Liver (tissue), 9 donors: Measurements from ENCODE around the gene WASL. TPM values are rescaled to one million over a fixed set of nuclear protein-coding genes. Genes with fewer than 3 reads are reported as not detected.

Experiments
- DNase-seq: peaks from one replicate; pipeline ENCODE4 v3.0.0-alpha.2; 2017; ENCODE audit warnings: low spot score
- H3K27ac ChIP-seq, 2 donors: one replicate each; pipeline ENCODE4 v1.7.0; 2013; ENCODE audit warnings: inconsistent platforms in 2 of 2, low read length in 2 of 2, control low read depth in 1 of 2, low read depth in 1 of 2, mild to moderate bottlenecking in 1 of 2
- H3K27me3 ChIP-seq, 4 donors: one replicate each; pipeline versions ENCODE4 v1.6.1 to v1.7.0; 2013; ENCODE audit warnings: low read length in 3 of 4, inconsistent platforms in 1 of 4, mild to moderate bottlenecking in 1 of 4, moderate library complexity in 1 of 4; ENCODE audit not compliant: control insufficient read depth in 4 of 4, insufficient read depth in 4 of 4
- H3K36me3 ChIP-seq, 4 donors: one replicate each; pipeline versions ENCODE4 v1.6.1 to v1.7.0; 2013; ENCODE audit warnings: low read length in 3 of 4, mild to moderate bottlenecking in 3 of 4, low read depth in 1 of 4, moderate library complexity in 1 of 4; ENCODE audit not compliant: control insufficient read depth in 4 of 4, insufficient read depth in 3 of 4
- H3K4me1 ChIP-seq, 4 donors: one replicate each; pipeline versions ENCODE4 v1.6.1 to v1.7.0; 2013; ENCODE audit warnings: low read length in 3 of 4, mild to moderate bottlenecking in 3 of 4, moderate library complexity in 1 of 4; ENCODE audit not compliant: control insufficient read depth in 4 of 4, insufficient read depth in 4 of 4
- H3K4me3 ChIP-seq, 3 donors: one replicate each; pipeline versions ENCODE4 v1.6.1 to v1.7.0; 2013; ENCODE audit warnings: low read length in 3 of 3, control low read depth in 1 of 3, low read depth in 1 of 3, mild to moderate bottlenecking in 1 of 3
- H3K9ac ChIP-seq, 2 donors: one replicate each; pipeline ENCODE4 v1.7.0; 2013; ENCODE audit warnings: low read length in 2 of 2, mild to moderate bottlenecking in 2 of 2, moderate library complexity in 2 of 2, control low read depth in 1 of 2, low read depth in 1 of 2
- H3K9me3 ChIP-seq, 4 donors: one replicate each; pipeline versions ENCODE4 v1.6.1 to v1.7.0; 2013; ENCODE audit warnings: low read length in 3 of 4; ENCODE audit not compliant: control insufficient read depth in 4 of 4
- ATF3 ChIP-seq: IDR thresholded peaks from 2 replicates; pipeline ENCODE4 v1.6.1; 2016; ENCODE audit warnings: antibody characterized with exemption
- CTCF ChIP-seq: fragments of 150-350 bp; IDR thresholded peaks from 2 replicates; pipeline ENCODE4 v1.5.1; 2017; ENCODE audit warnings: improper control_type of control experiment, low read depth, low read length; ENCODE audit not compliant: missing input control
- EGR1 ChIP-seq, 2 donors: IDR thresholded peaks; 2 replicates each; pipeline ENCODE4 v1.6.1; 2016 to 2018; ENCODE audit warnings: antibody characterized with exemption in 2 of 2, low read depth in 2 of 2
- FOXA1 ChIP-seq: IDR thresholded peaks from 2 replicates; pipeline ENCODE4 v1.6.1; 2016; ENCODE audit warnings: antibody characterized with exemption
- GABPA ChIP-seq, 2 donors: IDR thresholded peaks in 1 of 2; conservative IDR thresholded peaks in 1 of 2; 2 replicates each; pipeline ENCODE4 v1.6.1; 2016; ENCODE audit warnings: antibody characterized with exemption in 2 of 2, mild to moderate bottlenecking in 1 of 2, moderate library complexity in 1 of 2
- HNF4A ChIP-seq, 2 donors: conservative IDR thresholded peaks; 2 replicates each; pipeline ENCODE4 v1.6.1; 2016; ENCODE audit warnings: antibody characterized with exemption in 2 of 2, mild to moderate bottlenecking in 2 of 2
- HNF4G ChIP-seq: IDR thresholded peaks from 2 replicates; pipeline ENCODE4 v1.6.1; 2016; ENCODE audit warnings: antibody characterized with exemption
- JUND ChIP-seq, 2 donors: IDR thresholded peaks; 2 replicates each; pipeline ENCODE4 v1.6.1; 2016; ENCODE audit warnings: antibody characterized with exemption in 2 of 2
- MAX ChIP-seq: IDR thresholded peaks from 2 replicates; pipeline ENCODE4 v1.6.1; 2016; ENCODE audit warnings: antibody characterized with exemption
- NR2F2 ChIP-seq: IDR thresholded peaks from 2 replicates; pipeline ENCODE4 v1.6.1; 2016; ENCODE audit warnings: antibody characterized with exemption
- REST ChIP-seq: IDR thresholded peaks from 2 replicates; pipeline ENCODE4 v1.6.1; 2016; ENCODE audit warnings: antibody characterized with exemption, mild to moderate bottlenecking
- RXRA ChIP-seq, 2 donors: IDR thresholded peaks; 2 replicates each; pipeline ENCODE4 v1.6.1; 2017 to 2018; ENCODE audit warnings: antibody characterized with exemption in 2 of 2, mild to moderate bottlenecking in 1 of 2
- SP1 ChIP-seq: IDR thresholded peaks from 2 replicates; pipeline ENCODE4 v1.6.1; 2018; ENCODE audit warnings: antibody characterized with exemption, mild to moderate bottlenecking
- TAF1 ChIP-seq: conservative IDR thresholded peaks from 2 replicates; pipeline ENCODE4 v1.6.1; 2016; ENCODE audit warnings: antibody characterized with exemption, mild to moderate bottlenecking
- YY1 ChIP-seq: IDR thresholded peaks from 2 replicates; pipeline ENCODE4 v1.6.1; 2016; ENCODE audit warnings: antibody characterized with exemption, mild to moderate bottlenecking
- ZBTB33 ChIP-seq: IDR thresholded peaks from 2 replicates; pipeline ENCODE4 v1.6.1; 2016; ENCODE audit warnings: antibody characterized with exemption
- WGBS: extraction: QIAGEN DNeasy Blood & Tissue Kit; methylation state at CpG from one replicate; pipeline ENCODE4 v1.1.7; 2013; 5-methylcytosine and 5-hydroxymethylcytosine counted together
- polyA plus RNA-seq, 2 donors: library from polyadenylated mRNA; stranded (reverse) in 1 of 2; unstranded in 1 of 2; fragments of 200-250 nt in 1 of 2; fragments of >200 nt in 1 of 2; fragmentation: Nextera tagmentation in 1 of 2; extraction: Ambion mirVana in 1 of 2; gene quantifications; one replicate each; pipeline versions ENCODE4 v1.2.1 to v1.2.3, GENCODE V29; 2013 to 2015
- total RNA-seq, 2 donors: library from RNA; depleted of rRNA; stranded (reverse); fragments of >200 nt; gene quantifications; one replicate each; pipeline ENCODE4 v1.2.3, GENCODE V29; 2014
- donor health status: healthy.
- donor health status: healthy.
- donor health status: healthy.
- donor health status: healthy.
- donor health status: healthy.

The WASL gene
- total and polyA plus RNA-seq, 4 donors = 12.9 to 20.7 (median 18.1) TPM

GRCh38 chr7:123715198-123715597 is 33.6 kb downstream of the WASL start:
- Histone ChIP-seq H3K36me3 (no peaks in the 10 kb centered on the region), H3K4me1 (peaks cover 3 to 26% (median 8%) of the 10 kb centered on the region in 4 donors), H3K9me3 (no peaks in the 10 kb centered on the region), H3K9ac (no peak overlapping the region), H3K27me3 (no peaks in the 10 kb centered on the region), H3K27ac (no peak overlapping the region), H3K4me3 (no peak overlapping the region)
- 99% methylated on average over 2 of the region's 2 CpGs for WGBS
- no peak for TF ChIP-seq TAF1
- TF ChIP-seq EGR1 (IDR thresholded peaks at IDR 0.05; ENCODE audit: low read depth in 2 of 2) = no peak
- no peak for TF ChIP-seq GABPA (IDR thresholded peaks at IDR 0.05 in 1 of 2, conservative IDR thresholded peaks at IDR 0.05 in 1 of 2)
- no peak for TF ChIP-seq YY1
- TF ChIP-seq NR2F2 = no peak
- no peak for TF ChIP-seq FOXA1
- no peak for TF ChIP-seq RXRA (IDR thresholded peaks at IDR 0.05)
- no peak for TF ChIP-seq REST
- TF ChIP-seq HNF4G = no peak
- no peak for TF ChIP-seq HNF4A (conservative IDR thresholded peaks at IDR 0.05)
- no peak for TF ChIP-seq JUND (IDR thresholded peaks at IDR 0.05)
- no peak for TF ChIP-seq ATF3
- no peak for DNase-seq

GRCh38 chr7:123714296-123715080 is 34.3 kb downstream of the WASL start:
- no peak overlapping the region for H3K9ac ChIP-seq
- TF ChIP-seq ATF3 = no peak
- TF ChIP-seq JUND (IDR thresholded peaks at IDR 0.05) = no peak
- no peak for TF ChIP-seq SP1
- TF ChIP-seq FOXA1 = no peak
- no peak for TF ChIP-seq YY1
- TF ChIP-seq MAX = no peak
- TF ChIP-seq TAF1 = no peak
- no peak for TF ChIP-seq ZBTB33
- TF ChIP-seq CTCF = no peak
- TF ChIP-seq NR2F2 = no peak
- DNase-seq = no peak
- WGBS = 78% methylated on average over 3 of the region's 3 CpGs
- H3K27ac ChIP-seq = no peak overlapping the region
- no peak overlapping the region for H3K4me3 ChIP-seq
- H3K27me3 ChIP-seq = no peaks in the 10 kb centered on the region
- peaks cover 3 to 23% (median 7%) of the 10 kb centered on the region in 4 donors for H3K4me1 ChIP-seq
- H3K9me3 ChIP-seq = no peaks in the 10 kb centered on the region
- no peaks in the 10 kb centered on the region for H3K36me3 ChIP-seq
